OCI-LY3 (cell line): Measurements from ENCODE around the gene TIMM22.
"Not testable (repeated sequence)": the region's sequence is repeated elsewhere in the genome, so short reads cannot be mapped to it uniquely, and the experiment has no call there.

ENCODE experiments used
- H2AFZ ChIP-seq: fragments of 200-600, 300-600 bp; shearing (Covaris generic); 2 replicates; pipeline ENCODE4 v1.6.0; 2014; ENCODE audit warnings: antibody characterized with exemption, low read depth, low read length
- H3K27ac ChIP-seq: fragments of 200-600, 300-600 bp; sonication (generic); 2 replicates; pipeline ENCODE4 v1.5.1; 2014; ENCODE audit warnings: mild to moderate bottlenecking, low read length, moderate library complexity, mixed read lengths
- H3K27me3 ChIP-seq: fragments of 200-600, 300-600 bp; sonication (generic); 2 replicates; pipeline ENCODE4 v1.6.1; 2014; ENCODE audit warnings: low read depth, low read length, mixed read lengths
- H3K36me3 ChIP-seq: fragments of 200-600, 300-600 bp; sonication (generic); replicated peaks from 2 replicates; pipeline ENCODE3; 2014; ENCODE audit warnings: low read depth, low read length, mixed read lengths
- H3K4me1 ChIP-seq: fragments of 300-600, 200-600 bp; sonication (generic); 2 replicates; pipeline ENCODE4 v1.6.1; 2014; ENCODE audit warnings: low read length, mixed read lengths
- H3K4me2 ChIP-seq: fragments of 200-600, 300-600 bp; sonication (generic); 2 replicates; pipeline ENCODE4 v1.6.1; 2014; ENCODE audit warnings: low read length, mixed read lengths
- H3K4me3 ChIP-seq: fragments of 300-600, 200-600 bp; sonication (generic); 2 replicates; pipeline ENCODE4 v1.5.1; 2014; ENCODE audit warnings: antibody characterized with exemption, mild to moderate bottlenecking, low read length, moderate library complexity
- H3K79me2 ChIP-seq: fragments of 300-600, 200-600 bp; shearing (Covaris generic); 2 replicates; pipeline ENCODE4 v1.6.1; 2014; ENCODE audit warnings: mild to moderate bottlenecking, low read length, mixed read lengths
- H3K9ac ChIP-seq: fragments of 300-600, 200-600 bp; shearing (Covaris generic); 2 replicates; pipeline ENCODE4 v1.6.0; 2014; ENCODE audit warnings: mild to moderate bottlenecking, low read length, moderate library complexity
- H3K9me3 ChIP-seq: fragments of 200-600, 300-600 bp; shearing (Covaris generic); 2 replicates; pipeline ENCODE4 v1.6.1; 2014; ENCODE audit warnings: low read length, mixed read lengths; ENCODE audit not compliant: insufficient read depth
- H4K20me1 ChIP-seq: fragments of 200-600, 300-600 bp; sonication (generic); 2 replicates; pipeline ENCODE4 v1.6.1; 2016; ENCODE audit warnings: low read length, mixed read lengths; ENCODE audit not compliant: insufficient read depth
- CTCF ChIP-seq: fragments of 200-600, 300-600 bp; sonication (generic); IDR thresholded peaks from 2 replicates; pipeline ENCODE4 v1.5.1; 2014; ENCODE audit warnings: antibody characterized with exemption, low read length, low read depth
- EZH2phosphoT487 ChIP-seq: fragments of 200-600 bp; shearing (Covaris generic); IDR thresholded peaks from 2 replicates; pipeline ENCODE4 v1.6.1; 2018; ENCODE audit warnings: antibody characterized with exemption, mixed run types, low read depth

TIMM22 gene

GRCh38 chr17:1047879-1048470, 51.0 kb downstream of the TIMM22 start:
- Histone ChIP-seq H3K9me3 (no peaks in the 10 kb centered on the region), H3K4me2 (no peak overlapping the region), H3K79me2 (no peaks in the 10 kb centered on the region), H3K27me3 (no peaks in the 10 kb centered on the region), H3K27ac (no peak overlapping the region), H2AFZ (no peak overlapping the region), H4K20me1 (no peaks in the 10 kb centered on the region), H3K9ac (no peak overlapping the region), H3K36me3 (no peaks in the 10 kb centered on the region), H3K4me3 (no peak overlapping the region), H3K4me1 (no peaks in the 10 kb centered on the region)
- TF ChIP-seq EZH2phosphoT487 (no peak), CTCF (no peak)

GRCh38 chr17:1048516-1049115, 51.7 kb downstream of the TIMM22 start:
- H3K4me3 ChIP-seq, H3K9ac ChIP-seq, H3K36me3 ChIP-seq, H3K79me2 ChIP-seq, H3K27me3 ChIP-seq, H3K9me3 ChIP-seq, H3K4me2 ChIP-seq, H3K27ac ChIP-seq, H3K4me1 ChIP-seq, H2AFZ ChIP-seq, H4K20me1 ChIP-seq: not testable (repeated sequence)

GRCh38 chr17:1049446-1050225, 52.7 kb downstream of the TIMM22 start:
- no peak overlapping the region for H3K4me3 ChIP-seq
- no peaks in the 10 kb centered on the region for H3K36me3 ChIP-seq
- no peaks in the 10 kb centered on the region for H3K79me2 ChIP-seq
- H3K4me1 ChIP-seq = no peaks in the 10 kb centered on the region
- no peaks in the 10 kb centered on the region for H4K20me1 ChIP-seq
- H3K27ac ChIP-seq = no peak overlapping the region
- no peaks in the 10 kb centered on the region for H3K9me3 ChIP-seq
- no peak overlapping the region for H2AFZ ChIP-seq
- no peak overlapping the region for H3K4me2 ChIP-seq
- H3K9ac ChIP-seq = no peak overlapping the region
- no peaks in the 10 kb centered on the region for H3K27me3 ChIP-seq
- TF ChIP-seq CTCF = no peak
- no peak for TF ChIP-seq EZH2phosphoT487

- Histone ChIP-seq H3K79me2 (no peaks in the 10 kb centered on the region), H4K20me1 (no peaks in the 10 kb centered on the region), H3K4me3 (no peak overlapping the region), H3K9me3 (no peaks in the 10 kb centered on the region), H2AFZ (no peak overlapping the region), H3K4me2 (no peak overlapping the region), H3K9ac (no peak overlapping the region), H3K27me3 (no peaks in the 10 kb centered on the region), H3K36me3 (no peaks in the 10 kb centered on the region), H3K27ac (no peak overlapping the region), H3K4me1 (no peaks in the 10 kb centered on the region)
- TF ChIP-seq CTCF = no peak
- TF ChIP-seq EZH2phosphoT487 = no peak
Observed at GRCh38 chr17:1050246-1050995, 53.5 kb downstream of the TIMM22 start.
